ENCODE data around the gene AFP. TPM values are rescaled to one million over a fixed set of nuclear protein-coding genes. Genes with fewer than 3 reads are reported as not detected.

Gene AFP
- total and polyA plus RNA-seq, 2 of the 13 experiments (the other 11 are each of a cell fraction or from before 2014, with no cell fraction given), result 9,434 to 13,105 TPM

DNA sequence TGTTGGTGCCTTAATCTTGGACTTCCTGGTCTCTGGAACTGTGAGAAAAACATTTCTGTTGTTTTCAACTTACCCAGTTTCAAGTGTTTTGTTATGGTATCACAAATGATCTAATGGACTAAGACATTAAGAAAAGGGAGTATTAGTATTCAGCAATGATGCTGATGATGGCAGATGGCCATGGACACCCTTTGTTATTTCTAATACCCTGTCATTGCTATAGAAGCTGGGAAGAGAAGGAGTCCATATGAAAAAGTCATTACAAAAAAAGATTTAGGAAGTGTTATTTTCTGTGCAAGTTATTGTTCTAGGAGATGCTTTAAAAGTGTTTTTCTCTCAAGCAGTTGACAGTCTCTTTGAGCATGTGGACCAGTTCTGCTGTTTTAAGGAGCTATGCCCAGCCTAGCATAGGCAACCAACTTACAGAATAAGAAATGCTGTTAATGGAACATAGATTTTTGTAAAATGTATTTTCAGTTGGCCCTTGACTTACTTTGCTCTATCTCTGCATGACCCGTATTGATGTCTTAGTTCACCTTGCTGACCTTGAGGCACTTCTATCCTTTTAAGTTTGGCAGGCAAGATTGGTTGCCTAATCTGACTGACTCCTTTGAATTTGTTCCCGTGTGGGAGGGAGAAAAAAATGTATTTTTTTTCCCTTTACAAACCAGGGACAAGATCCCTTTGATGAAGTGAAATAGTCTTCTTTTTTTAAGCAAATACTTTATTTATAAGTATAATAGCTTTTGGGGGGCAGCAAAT, 6.0 kb upstream of the AFP start (continued):
- TF ChIP-seq ZNF142 (CRISPR knock-in tag; IDR thresholded peaks at IDR 0.05), result peak; percentile 80
- no peak for TF ChIP-seq ZNF777 (CRISPR knock-in tag; IDR thresholded peaks at IDR 0.05)
- no peak for TF ChIP-seq SP5 (CRISPR knock-in tag; IDR thresholded peaks at IDR 0.05; ENCODE audit: borderline replicate concordance, low read depth)
- TF ChIP-seq MIXL1 (CRISPR knock-in tag; IDR thresholded peaks at IDR 0.05), result peak; percentile 68
- TF ChIP-seq ZNF572 (CRISPR knock-in tag; IDR thresholded peaks at IDR 0.05), result no peak
- no peak for TF ChIP-seq ZNF780A (CRISPR knock-in tag; IDR thresholded peaks at IDR 0.05)
- no peak for TF ChIP-seq TAF15 (IDR thresholded peaks at IDR 0.05; ENCODE audit: low read depth, low read length, poor library complexity, severe bottlenecking)
- TF ChIP-seq TFDP1 (CRISPR knock-in tag; IDR thresholded peaks at IDR 0.05; ENCODE audit: borderline replicate concordance), result no peak
- TF ChIP-seq TBX2 (CRISPR knock-in tag; IDR thresholded peaks at IDR 0.05; ENCODE audit: borderline replicate concordance), result no peak; the same call in 1 of the 2 replicates
- peak; percentile 53; the same call in 1 of the 2 replicates for TF ChIP-seq ETV5 (CRISPR knock-in tag; IDR thresholded peaks at IDR 0.05; ENCODE audit: borderline replicate concordance)
- peak; percentile 78; the same call in 1 of the 2 replicates for TF ChIP-seq FOXJ3 (CRISPR knock-in tag; IDR thresholded peaks at IDR 0.05; ENCODE audit: borderline replicate concordance)
- no peak for TF ChIP-seq PHB2 (IDR thresholded peaks at IDR 0.05; ENCODE audit: partially characterized antibody)
- peak; percentile 27; the same call in 1 of the 2 replicates for TF ChIP-seq ZGPAT (CRISPR knock-in tag; IDR thresholded peaks at IDR 0.05)
- no peak for TF ChIP-seq ZFP41 (CRISPR knock-in tag; IDR thresholded peaks at IDR 0.05; ENCODE audit: borderline replicate concordance)
- no peak for TF ChIP-seq ZFP37 (CRISPR knock-in tag; IDR thresholded peaks at IDR 0.05; ENCODE audit: borderline replicate concordance)
- TF ChIP-seq CEBPG (CRISPR knock-in tag; IDR thresholded peaks at IDR 0.05), result peak; percentile 87
- no peak for TF ChIP-seq HMGA1 (CRISPR knock-in tag; conservative IDR thresholded peaks at IDR 0.05)
- TF ChIP-seq ZSCAN5A (CRISPR knock-in tag; IDR thresholded peaks at IDR 0.05; ENCODE audit: borderline replicate concordance), result no peak
- TF ChIP-seq ESRRA (CRISPR knock-in tag; IDR thresholded peaks at IDR 0.05; ENCODE audit: low read depth), result no peak
- peak; percentile 70; the same call in 1 of the 2 replicates for TF ChIP-seq RXRA (CRISPR knock-in tag; IDR thresholded peaks at IDR 0.05)
- no peak for TF ChIP-seq KDM2A (CRISPR knock-in tag; IDR thresholded peaks at IDR 0.05; ENCODE audit: borderline replicate concordance, low read depth)
